SHP77 (cell line): ENCODE results near the gene NEDD4L.
A peak's percentile ranks its signal among the peaks of the same experiment; 100 is the strongest.

Source experiments
- DNase-seq, 2 experiments: peaks; one replicate each; lab custom pipeline; 2025; lab: John Stamatoyannopoulos, UW

Gene NEDD4L

GRCh38 chr18:58398648-58399398, 354.8 kb downstream of the NEDD4L start:
- peak; percentile 10 to 22 for DNase-seq

- DNase-seq, result no peak
Observed at GRCh38 chr18:58400331-58400870, 356.4 kb downstream of the NEDD4L start.

GRCh38 chr18:58401191-58401590, 357.2 kb downstream of the NEDD4L start:
- DNase-seq, result no peak

GRCh38 chr18:58402247-58402646, 358.2 kb downstream of the NEDD4L start:
- peak; percentile 29 to 56 for DNase-seq

GRCh38 chr18:58402951-58403702, 359.1 kb downstream of the NEDD4L start:
- DNase-seq, result no peak

- DNase-seq, result no peak
Observed at GRCh38 chr18:58403799-58404455, 359.9 kb downstream of the NEDD4L start.

- DNase-seq, result no peak
Observed at GRCh38 chr18:58405107-58405898, 361.3 kb downstream of the NEDD4L start.

- no peak for DNase-seq
Observed at GRCh38 chr18:58407263-58407648, 363.2 kb downstream of the NEDD4L start.

GRCh38 chr18:58407649-58408407, 363.8 kb downstream of the NEDD4L start:
- DNase-seq, result no peak

GRCh38 chr18:58408665-58409064, 364.6 kb downstream of the NEDD4L start:
- DNase-seq, result no peak

- DNase-seq, result no peak
Observed at GRCh38 chr18:58409802-58410445, 365.9 kb downstream of the NEDD4L start.

GRCh38 chr18:58411323-58411722, 367.3 kb downstream of the NEDD4L start:
- DNase-seq, result no peak

GRCh38 chr18:58412844-58413666, 369.0 kb downstream of the NEDD4L start:
- no peak for DNase-seq

GRCh38 chr18:58413667-58414628, 369.9 kb downstream of the NEDD4L start:
- no peak for DNase-seq

- no peak for DNase-seq
Observed at GRCh38 chr18:58416014-58416703, 372.1 kb downstream of the NEDD4L start.

GRCh38 chr18:58416704-58417683, 373.0 kb downstream of the NEDD4L start:
- no peak for DNase-seq

GRCh38 chr18:58417752-58418151, 373.7 kb downstream of the NEDD4L start:
- DNase-seq, result no peak
